Activated CD8-positive, alpha-beta memory T cell treated with anti-CD3 and anti-CD28 coated beads, Interleukin-2, amount 50 U/mL, for 24 hours (primary cell): ENCODE measurements around the gene IGFN1.

Experiments used
- DNase-seq: peaks from one replicate; pipeline ENCODE4 v3.0.0-alpha.2; 2020; ENCODE audit errors: extremely low read depth

IGFN1 gene

GRCh38 chr1:201185123-201185453 lies 5.5 kb upstream of the IGFN1 start:
- DNase-seq, result no peak

- no peak for DNase-seq
Measured at GRCh38 chr1:201185527-201186128, 5.0 kb upstream of the IGFN1 start.

GRCh38 chr1:201186192-201186591 lies 4.4 kb upstream of the IGFN1 start:
- DNase-seq, result no peak

- DNase-seq, result no peak
Measured at GRCh38 chr1:201189085-201189484, 1.5 kb upstream of the IGFN1 start.

- no peak for DNase-seq
Measured at GRCh38 chr1:201190005-201190404, 619 bp upstream of the IGFN1 start.

GRCh38 chr1:201191653-201192260 lies 1.1 kb downstream of the IGFN1 start:
- DNase-seq, result no peak

GRCh38 chr1:201192261-201192788 lies 1.7 kb downstream of the IGFN1 start:
- no peak for DNase-seq

GRCh38 chr1:201194046-201194445 lies 3.4 kb downstream of the IGFN1 start:
- no peak for DNase-seq

GRCh38 chr1:201198598-201198997 lies 8.0 kb downstream of the IGFN1 start:
- no peak for DNase-seq

GRCh38 chr1:201205036-201205435 lies 14.4 kb downstream of the IGFN1 start:
- DNase-seq, result no peak

GRCh38 chr1:201206176-201206575 lies 15.6 kb downstream of the IGFN1 start:
- DNase-seq, result no peak

GRCh38 chr1:201207046-201207445 lies 16.4 kb downstream of the IGFN1 start:
- no peak for DNase-seq

- no peak for DNase-seq
Measured at GRCh38 chr1:201208236-201208635, 17.6 kb downstream of the IGFN1 start.

GRCh38 chr1:201212056-201212455 lies 21.4 kb downstream of the IGFN1 start:
- no peak for DNase-seq

- no peak for DNase-seq
Measured at GRCh38 chr1:201212461-201213055, 21.9 kb downstream of the IGFN1 start.

GRCh38 chr1:201213106-201213770 lies 22.6 kb downstream of the IGFN1 start:
- no peak for DNase-seq

- no peak for DNase-seq
Measured at GRCh38 chr1:201213926-201214325, 23.3 kb downstream of the IGFN1 start.

GRCh38 chr1:201214461-201214860 lies 23.8 kb downstream of the IGFN1 start:
- DNase-seq, result no peak

- DNase-seq, result no peak
Measured at GRCh38 chr1:201214886-201215285, 24.3 kb downstream of the IGFN1 start.

- DNase-seq, result no peak
Measured at GRCh38 chr1:201215531-201216357, 25.1 kb downstream of the IGFN1 start.

GRCh38 chr1:201216395-201217085 lies 25.9 kb downstream of the IGFN1 start:
- no peak for DNase-seq
